Measurements from ENCODE around the gene ZCCHC2.

ZCCHC2 gene

GRCh38 chr18:62583376-62583775 is 60.6 kb downstream of the ZCCHC2 start:
- DNase-seq: no peak

- DNase-seq: peak; percentile 81
These were observed 61.7 kb downstream of the ZCCHC2 start for GRCh38 chr18:62584241-62585120.

GRCh38 chr18:62585274-62586150 is 62.7 kb downstream of the ZCCHC2 start:
- DNase-seq: no peak

- DNase-seq: peak; percentile 46
These were observed 63.4 kb downstream of the ZCCHC2 start for GRCh38 chr18:62586151-62586774.

- no peak for DNase-seq
These were observed 64.1 kb downstream of the ZCCHC2 start for GRCh38 chr18:62586781-62587487.

GRCh38 chr18:62587689-62588088 is 64.9 kb downstream of the ZCCHC2 start:
- DNase-seq: no peak

- DNase-seq: no peak
These were observed 65.4 kb downstream of the ZCCHC2 start for GRCh38 chr18:62588217-62588616.

GRCh38 chr18:62590799-62591590 is 68.2 kb downstream of the ZCCHC2 start:
- DNase-seq: no peak

- no peak for DNase-seq
These were observed 73.5 kb downstream of the ZCCHC2 start for GRCh38 chr18:62596145-62597005.

- DNase-seq: no peak
These were observed 79.0 kb downstream of the ZCCHC2 start for GRCh38 chr18:62601871-62602270.

- no peak for DNase-seq
These were observed 79.9 kb downstream of the ZCCHC2 start for GRCh38 chr18:62602706-62603105.

- DNase-seq: no peak
These were observed 80.4 kb downstream of the ZCCHC2 start for GRCh38 chr18:62603211-62603610.

- no peak for DNase-seq
These were observed 81.2 kb downstream of the ZCCHC2 start for GRCh38 chr18:62603979-62604378.

GRCh38 chr18:62605685-62606084 is 82.9 kb downstream of the ZCCHC2 start:
- no peak for DNase-seq

GRCh38 chr18:62606106-62606505 is 83.3 kb downstream of the ZCCHC2 start:
- no peak for DNase-seq

- DNase-seq: no peak
These were observed 84.5 kb downstream of the ZCCHC2 start for GRCh38 chr18:62607302-62607701.

- no peak for DNase-seq
These were observed 85.0 kb downstream of the ZCCHC2 start for GRCh38 chr18:62607708-62608428.

GRCh38 chr18:62609764-62610163 is 86.9 kb downstream of the ZCCHC2 start:
- no peak for DNase-seq

- DNase-seq: no peak
These were observed 87.5 kb downstream of the ZCCHC2 start for GRCh38 chr18:62610351-62610700.

- DNase-seq: no peak
These were observed 88.0 kb downstream of the ZCCHC2 start for GRCh38 chr18:62610701-62611411.
